ENCODE results near the gene ACTN3.

GRCh38 chr11:66568124-66568916, 21.6 kb downstream of the ACTN3 start, which contains the start of gene CTSF:
- TF ChIP-seq POLR2A (IDR thresholded peaks at IDR 0.05), result peak; percentile 44
- TF ChIP-seq CTCF (IDR thresholded peaks at IDR 0.05), result no peak
